ENCODE measurements around the gene OVOL1. TPM values are rescaled to one million over a fixed set of nuclear protein-coding genes. Genes with fewer than 3 reads are reported as not detected.

The OVOL1 gene
- total RNA-seq, 4 donors from 2014 or later, result not detected

GRCh38 chr11:65842144-65842543 lies 55.3 kb downstream of the OVOL1 start:
- Histone ChIP-seq H3K36me3 (no peaks in the 10 kb centered on the region), H3K4me3 (no peak overlapping the region), H3K27me3 (no peaks in the 10 kb centered on the region), H3K4me1 (no peaks in the 10 kb centered on the region), H3K9me3 (no peaks in the 10 kb centered on the region), H3K27ac (replicated peaks in 1 of 4) (no peak overlapping the region)
- TF ChIP-seq POLR2A (IDR thresholded peaks at IDR 0.05; ENCODE audit: low read depth), result no peak
- no peak for TF ChIP-seq EP300 (IDR thresholded peaks at IDR 0.05)
- no peak for TF ChIP-seq POLR2AphosphoS5 (IDR thresholded peaks at IDR 0.05)
- no peak for TF ChIP-seq CTCF (IDR thresholded peaks at IDR 0.05)
- intact Hi-C loops (cut with DNase I), result no loop called here
- no peak for DNase-seq (ENCODE audit: extremely low spot score)
- 98% methylated on average over 4 of the region's 4 CpGs for WGBS

GRCh38 chr11:65843811-65844210 lies 56.9 kb downstream of the OVOL1 start:
- Histone ChIP-seq H3K4me3 (no peak overlapping the region), H3K27me3 (no peaks in the 10 kb centered on the region), H3K9me3 (no peaks in the 10 kb centered on the region), H3K36me3 (no peaks in the 10 kb centered on the region), H3K27ac (replicated peaks in 1 of 4) (no peak overlapping the region), H3K4me1 (no peaks in the 10 kb centered on the region)
- no peak for TF ChIP-seq POLR2A (IDR thresholded peaks at IDR 0.05; ENCODE audit: low read depth)
- TF ChIP-seq EP300 (IDR thresholded peaks at IDR 0.05), result no peak
- no peak for TF ChIP-seq CTCF (IDR thresholded peaks at IDR 0.05)
- TF ChIP-seq POLR2AphosphoS5 (IDR thresholded peaks at IDR 0.05), result no peak
- WGBS, result 98% methylated on average over 3 of the region's 3 CpGs
- intact Hi-C loops (cut with DNase I), result no loop called here
- no peak for DNase-seq (ENCODE audit: extremely low spot score)

DNA sequence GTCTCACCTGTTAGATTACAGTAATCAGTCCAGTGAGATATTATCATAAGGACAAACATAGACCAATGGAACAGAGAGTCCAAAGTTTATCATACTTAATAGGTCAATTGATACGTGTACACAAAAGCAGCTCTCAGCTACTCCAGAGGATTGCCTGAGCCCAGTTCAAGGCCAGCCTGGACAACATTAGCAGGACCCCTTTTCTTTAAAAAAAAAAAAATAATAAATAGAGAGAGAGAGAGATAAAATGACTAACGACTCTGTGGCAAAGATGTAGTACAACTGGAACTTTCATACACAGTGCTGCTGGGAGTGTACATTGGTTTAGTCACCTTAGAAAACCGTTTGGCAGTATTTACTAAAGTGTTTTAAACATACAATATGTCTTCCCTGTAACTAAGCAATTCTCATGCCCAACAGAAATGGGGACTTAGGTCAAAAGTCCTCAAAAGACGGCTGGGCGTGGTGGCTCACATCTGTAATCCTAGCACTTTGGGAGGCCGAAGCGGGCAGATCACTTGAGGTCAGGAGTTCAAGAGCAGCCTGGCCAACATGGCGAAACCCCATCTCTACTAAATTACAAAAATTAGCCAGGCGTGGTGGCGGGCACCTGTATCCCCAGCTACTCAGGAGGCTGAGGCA lies 57.5 kb downstream of the OVOL1 start:
- no peak for DNase-seq (ENCODE audit: extremely low spot score)
- H3K27me3 ChIP-seq, result no peaks in the 10 kb centered on the region
- intact Hi-C loops (cut with DNase I), result no loop called here
- no peaks in the 10 kb centered on the region for H3K4me1 ChIP-seq
- H3K36me3 ChIP-seq, result no peaks in the 10 kb centered on the region
- no peaks in the 10 kb centered on the region for H3K9me3 ChIP-seq
- TF ChIP-seq POLR2AphosphoS5 (IDR thresholded peaks at IDR 0.05), result no peak
- no peak for TF ChIP-seq EP300 (IDR thresholded peaks at IDR 0.05)
- no peak for TF ChIP-seq CTCF (IDR thresholded peaks at IDR 0.05)
- no peak for TF ChIP-seq POLR2A (IDR thresholded peaks at IDR 0.05; ENCODE audit: low read depth)
- 91% methylated on average over 10 of the region's 10 CpGs for WGBS
- no peak overlapping the region for H3K4me3 ChIP-seq
- H3K27ac ChIP-seq (replicated peaks in 1 of 4), result no peak overlapping the region

Other genes with a start within 250 kb of the OVOL1 start
- gene LTBP3, start 228.7 kb upstream of the OVOL1 start, total RNA-seq, result 100 to 1,000 TPM; 107 to 208 (median 137) TPM
- gene ZNRD2, start 216.6 kb upstream of the OVOL1 start, total RNA-seq, result 10 to 100 TPM; 43.6 to 77.3 (median 63.3) TPM
- gene FAM89B, start 214.5 kb upstream of the OVOL1 start, total RNA-seq, result 10 to 100 TPM; 47.9 to 90.4 (median 75.0) TPM
- 100 to 1,000 TPM; 186 to 472 (median 293) TPM for gene EHBP1L1, start 211.0 kb upstream of the OVOL1 start, total RNA-seq
- 1 to 10 TPM in 3 of 4 donors, under 1 TPM in 1; 0.99 to 1.2 (median 1.2) TPM for gene KCNK7, start 191.3 kb upstream of the OVOL1 start, total RNA-seq
- 10 to 100 TPM; 29.9 to 41.7 (median 37.6) TPM for gene MAP3K11, start 172.8 kb upstream of the OVOL1 start, total RNA-seq
- 10 to 100 TPM; 21.4 to 43.1 (median 27.1) TPM for gene PCNX3, start 171.3 kb upstream of the OVOL1 start, total RNA-seq
- 10 to 100 TPM; 40.7 to 56.3 (median 45.8) TPM for gene SIPA1, start 149.0 kb upstream of the OVOL1 start, total RNA-seq
- gene RELA, start 124.1 kb upstream of the OVOL1 start, total RNA-seq, result 10 to 100 TPM; 51.5 to 84.6 (median 82.1) TPM
- 10 to 100 TPM; 66.4 to 77.1 (median 68.3) TPM for gene KAT5, start 74.8 kb upstream of the OVOL1 start, total RNA-seq
- gene RNASEH2C, start 66.3 kb upstream of the OVOL1 start, total RNA-seq, result 100 to 1,000 TPM in 1 of 4 donors, 10 to 100 TPM in 3; 72.1 to 137 (median 80.9) TPM
- 10 to 100 TPM; 15.0 to 28.0 (median 24.2) TPM for gene AP5B1, start 6.1 kb upstream of the OVOL1 start, total RNA-seq
- gene SNX32, start 46.9 kb downstream of the OVOL1 start, total RNA-seq, result under 1 TPM; 0.33 to 0.78 (median 0.41) TPM
- 100 to 1,000 TPM; 610 to 793 (median 738) TPM for gene CFL1, start 71.1 kb downstream of the OVOL1 start, total RNA-seq
- gene MUS81, start 73.4 kb downstream of the OVOL1 start, total RNA-seq, result 10 to 100 TPM; 42.2 to 74.2 (median 58.3) TPM
- gene EFEMP2, start 85.7 kb downstream of the OVOL1 start, total RNA-seq, result 100 to 1,000 TPM in 1 of 4 donors, 10 to 100 TPM in 3; 71.8 to 111 (median 82.2) TPM
- gene CTSW, start 92.8 kb downstream of the OVOL1 start, total RNA-seq, result 1 to 10 TPM in 3 of 4 donors, under 1 TPM in 1; 0.83 to 2.7 (median 1.5) TPM
- 10 to 100 TPM; 33.2 to 74.3 (median 48.6) TPM for gene FIBP, start 101.4 kb downstream of the OVOL1 start, total RNA-seq
- 10 to 100 TPM; 63.5 to 99.5 (median 84.6) TPM for gene CCDC85B, start 103.6 kb downstream of the OVOL1 start, total RNA-seq
- gene FOSL1, start 113.3 kb downstream of the OVOL1 start, total RNA-seq, result 10 to 100 TPM in 1 of 4 donors, 1 to 10 TPM in 2, not detected in 1; 3.2 to 47.2 (median 8.7) TPM
- 10 to 100 TPM; 18.2 to 56.0 (median 28.0) TPM for gene C11orf68, start 132.0 kb downstream of the OVOL1 start, total RNA-seq
- gene DRAP1, start 132.4 kb downstream of the OVOL1 start, total RNA-seq, result 100 to 1,000 TPM in 2 of 4 donors, 10 to 100 TPM in 2; 78.4 to 122 (median 101) TPM
- gene TSGA10IP, start 158.4 kb downstream of the OVOL1 start, total RNA-seq, result not detected
- 10 to 100 TPM; 47.8 to 65.0 (median 58.7) TPM for gene SART1, start 174.7 kb downstream of the OVOL1 start, total RNA-seq
- 10 to 100 TPM; 25.3 to 34.9 (median 28.2) TPM for gene EIF1AD, start 215.1 kb downstream of the OVOL1 start, total RNA-seq
- gene BANF1, start 215.4 kb downstream of the OVOL1 start, total RNA-seq, result 10 to 100 TPM; 46.9 to 72.5 (median 57.9) TPM
- not detected for gene CST6, start 224.9 kb downstream of the OVOL1 start, total RNA-seq
- gene CATSPER1, start 239.4 kb downstream of the OVOL1 start, total RNA-seq, result under 1 TPM in 1 of 4 donors, not detected in 3; 0.52 TPM

Data from esophagus muscularis mucosa (tissue), 4 donors.